Stimulated activated CD4-positive, alpha-beta T cell treated with anti-CD3 and anti-CD28 coated beads, TNF-alpha, amount 100 ng/mL, for 48 hours (primary cell): Measurements from ENCODE around the gene CPNE1.
"Not testable (repeated sequence)": the region's sequence is repeated elsewhere in the genome, so short reads cannot be mapped to it uniquely, and the experiment has no call there.

Experiments
- DNase-seq, 3 donors: peaks; one replicate each; pipeline ENCODE4 v3.0.0-alpha.2; 2020; ENCODE audit warnings: low read depth in 3 of 3

CPNE1 gene

GRCh38 chr20:35664466-35665206 lies at the start of gene CPNE1, which contains the start of gene RBM12:
TSS of gene CPNE1 (minus strand) at chr20:35664900. CDS start at chr20:35632923, 31,977 bp downstream.
TSS of gene RBM12 (minus strand) at chr20:35664900. CDS start at chr20:35655322, 9,578 bp downstream.
- peak; percentile 88 to 90 (median 89) for DNase-seq

GRCh38 chr20:35714127-35714526 lies 49.4 kb upstream of the CPNE1 start:
- no peak for DNase-seq

- not testable (repeated sequence) for DNase-seq
Observed at GRCh38 chr20:35713120-35713519, 48.4 kb upstream of the CPNE1 start.

GRCh38 chr20:35711588-35712209 lies 47.0 kb upstream of the CPNE1 start:
- DNase-seq, result no peak

GRCh38 chr20:35710884-35711587 lies 46.3 kb upstream of the CPNE1 start:
- DNase-seq, result no peak

GRCh38 chr20:35710039-35710438 lies 45.3 kb upstream of the CPNE1 start:
- DNase-seq, result no peak

GRCh38 chr20:35709259-35709658 lies 44.6 kb upstream of the CPNE1 start:
- no peak for DNase-seq

- no peak for DNase-seq
Observed at GRCh38 chr20:35708502-35708901, 43.8 kb upstream of the CPNE1 start.

- DNase-seq, result not testable (repeated sequence)
Observed at GRCh38 chr20:35706591-35707529, 42.2 kb upstream of the CPNE1 start.

GRCh38 chr20:35705894-35706293 lies 41.2 kb upstream of the CPNE1 start:
- DNase-seq, result not testable (repeated sequence)

GRCh38 chr20:35704514-35705261 lies 40.0 kb upstream of the CPNE1 start:
- DNase-seq, result no peak

- DNase-seq, result no peak
Observed at GRCh38 chr20:35702824-35703695, 38.4 kb upstream of the CPNE1 start.

- DNase-seq, result no peak
Observed at GRCh38 chr20:35702051-35702823, 37.5 kb upstream of the CPNE1 start.

GRCh38 chr20:35700625-35701148 lies 36.0 kb upstream of the CPNE1 start:
- DNase-seq, result no peak

- DNase-seq, result no peak
Observed at GRCh38 chr20:35699957-35700624, 35.4 kb upstream of the CPNE1 start.

GRCh38 chr20:35699127-35699956 lies 34.6 kb upstream of the CPNE1 start, which contains the start of the genes NFS1 and ROMO1:
TSS of gene NFS1 (minus strand) at chr20:35699352. CDS start at chr20:35699288, 64 bp downstream.
TSS of gene ROMO1 (plus strand) at chr20:35699405. CDS start at chr20:35699633, 228 bp downstream.
- DNase-seq, result peak; percentile 66 to 84 (median 73)
